Smooth muscle cell (in vitro differentiated cells): ENCODE results near the gene CLCN4. TPM values are rescaled to one million over a fixed set of nuclear protein-coding genes. Genes with fewer than 3 reads are reported as not detected.

Experiments
- DNase-seq: peaks from one replicate; lab custom pipeline; 2025; ENCODE audit not compliant: unreplicated experiment; lab: John Stamatoyannopoulos, UW
- H2AFZ ChIP-seq: fragments of 200-600 bp; sonication (generic); 2 replicates; pipeline ENCODE4 v1.6.0; 2016; ENCODE audit warnings: antibody characterized with exemption, low read depth, mild to moderate bottlenecking
- H3F3A ChIP-seq: fragments of 200-600 bp; sonication (generic); 2 replicates; pipeline ENCODE4 v1.6.0; 2017; ENCODE audit warnings: antibody characterized with exemption, low read depth
- H3K27ac ChIP-seq: fragments of 200-600 bp; sonication (generic); 2 replicates; pipeline ENCODE4 v1.5.1; 2016; ENCODE audit warnings: low read depth, mild to moderate bottlenecking
- H3K27me3 ChIP-seq: fragments of 200-600 bp; sonication (generic); 2 replicates; pipeline ENCODE4 v1.6.1; 2016; ENCODE audit warnings: low read depth, mild to moderate bottlenecking
- H3K36me3 ChIP-seq: fragments of 200-600 bp; sonication (generic); 2 replicates; pipeline ENCODE4 v1.5.1; 2016; ENCODE audit warnings: low read depth
- H3K4me1 ChIP-seq: fragments of 200-600 bp; sonication (generic); 2 replicates; pipeline ENCODE4 v1.5.1; 2016; ENCODE audit warnings: low read depth
- H3K4me2 ChIP-seq: fragments of 200-600 bp; sonication (generic); 2 replicates; pipeline ENCODE4 v1.6.0; 2016; ENCODE audit warnings: mild to moderate bottlenecking
- H3K4me3 ChIP-seq: fragments of 200-600 bp; sonication (generic); 2 replicates; pipeline ENCODE4 v1.5.1; 2016; ENCODE audit warnings: mild to moderate bottlenecking
- H3K79me2 ChIP-seq: fragments of 200-600 bp; sonication (generic); 2 replicates; pipeline ENCODE4 v1.6.0; 2016; ENCODE audit warnings: low read depth, mild to moderate bottlenecking
- H3K9ac ChIP-seq: fragments of 200-600 bp; sonication (generic); 2 replicates; pipeline ENCODE4 v1.6.0; 2016; ENCODE audit warnings: low read depth
- H3K9me3 ChIP-seq: fragments of 200-600 bp; sonication (generic); replicated peaks from 2 replicates; pipeline ENCODE4 v1.5.1; 2016; ENCODE audit warnings: low read depth
- H4K20me1 ChIP-seq: fragments of 200-600 bp; sonication (generic); 2 replicates; pipeline ENCODE4 v1.6.0; 2016; ENCODE audit warnings: low read depth
- WGBS: methylation state at CpG from one replicate; pipeline ENCODE4 v1.1.7; 2016; ENCODE audit warnings: low lambda C conversion rate; 5-methylcytosine and 5-hydroxymethylcytosine counted together
- polyA plus RNA-seq: library from polyadenylated mRNA; unstranded; fragments of >200 nt; fragmentation: Nextera tagmentation; extraction: Ambion mirVana; gene quantifications from 2 replicates; pipeline ENCODE4 v1.2.1, GENCODE V29; 2016
- total RNA-seq: library from RNA; depleted of rRNA; stranded (reverse); fragments of >200 nt; gene quantifications from 2 replicates; pipeline ENCODE4 v1.2.3, GENCODE V29; 2014
- TF ChIP-seq, protein P1 (sequence below): fragments of 200-600 bp; sonication (generic); IDR thresholded peaks from 2 replicates; pipeline ENCODE4 v1.5.1; 2017; ENCODE audit warnings: borderline replicate concordance, mild to moderate bottlenecking, antibody characterized with exemption; ENCODE audit not compliant: insufficient read depth, poor library complexity, severe bottlenecking

The CLCN4 gene
- total and polyA plus RNA-seq, 2 experiments from 2014 or later, result 2.5 to 3.1 TPM

DNA sequence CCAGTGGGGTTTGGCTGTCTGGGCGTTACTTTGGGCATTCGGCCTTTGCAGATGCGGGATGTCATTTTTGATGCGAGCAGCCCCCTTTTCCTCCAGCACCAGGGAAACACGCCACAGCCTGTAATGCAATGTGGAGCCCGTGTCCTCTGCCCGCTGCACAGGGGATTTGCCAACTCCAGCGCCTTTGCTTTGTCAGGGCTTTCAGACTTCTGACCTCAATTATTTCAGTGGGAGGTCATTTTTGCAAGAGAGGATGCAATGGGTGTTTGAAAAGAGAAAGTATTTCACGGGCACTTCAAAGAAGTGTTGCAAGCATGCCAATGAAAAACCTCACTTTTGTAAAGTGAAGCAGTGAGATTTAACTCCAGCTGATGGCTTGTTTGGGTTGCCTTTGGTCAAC is 11.5 kb downstream of the CLCN4 start:
- no peak overlapping the region for H2AFZ ChIP-seq
- H3K4me1 ChIP-seq, result no peaks in the 10 kb centered on the region
- H3K79me2 ChIP-seq, result no peaks in the 10 kb centered on the region
- no peak overlapping the region for H3K9ac ChIP-seq
- no peak overlapping the region for H3K4me2 ChIP-seq
- 75% methylated on average over 9 of the region's 9 CpGs for WGBS
- H3K36me3 ChIP-seq, result no peaks in the 10 kb centered on the region
- no peaks in the 10 kb centered on the region for H4K20me1 ChIP-seq
- H3K9me3 ChIP-seq, result no peaks in the 10 kb centered on the region
- no peaks in the 10 kb centered on the region for H3K27me3 ChIP-seq
- no peaks in the 10 kb centered on the region for H3F3A ChIP-seq
- DNase-seq, result no peak
- TF ChIP-seq, protein P1, sequence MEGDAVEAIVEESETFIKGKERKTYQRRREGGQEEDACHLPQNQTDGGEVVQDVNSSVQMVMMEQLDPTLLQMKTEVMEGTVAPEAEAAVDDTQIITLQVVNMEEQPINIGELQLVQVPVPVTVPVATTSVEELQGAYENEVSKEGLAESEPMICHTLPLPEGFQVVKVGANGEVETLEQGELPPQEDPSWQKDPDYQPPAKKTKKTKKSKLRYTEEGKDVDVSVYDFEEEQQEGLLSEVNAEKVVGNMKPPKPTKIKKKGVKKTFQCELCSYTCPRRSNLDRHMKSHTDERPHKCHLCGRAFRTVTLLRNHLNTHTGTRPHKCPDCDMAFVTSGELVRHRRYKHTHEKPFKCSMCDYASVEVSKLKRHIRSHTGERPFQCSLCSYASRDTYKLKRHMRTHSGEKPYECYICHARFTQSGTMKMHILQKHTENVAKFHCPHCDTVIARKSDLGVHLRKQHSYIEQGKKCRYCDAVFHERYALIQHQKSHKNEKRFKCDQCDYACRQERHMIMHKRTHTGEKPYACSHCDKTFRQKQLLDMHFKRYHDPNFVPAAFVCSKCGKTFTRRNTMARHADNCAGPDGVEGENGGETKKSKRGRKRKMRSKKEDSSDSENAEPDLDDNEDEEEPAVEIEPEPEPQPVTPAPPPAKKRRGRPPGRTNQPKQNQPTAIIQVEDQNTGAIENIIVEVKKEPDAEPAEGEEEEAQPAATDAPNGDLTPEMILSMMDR, result no peak
- H3K4me3 ChIP-seq, result no peak overlapping the region
- no peak overlapping the region for H3K27ac ChIP-seq

DNA sequence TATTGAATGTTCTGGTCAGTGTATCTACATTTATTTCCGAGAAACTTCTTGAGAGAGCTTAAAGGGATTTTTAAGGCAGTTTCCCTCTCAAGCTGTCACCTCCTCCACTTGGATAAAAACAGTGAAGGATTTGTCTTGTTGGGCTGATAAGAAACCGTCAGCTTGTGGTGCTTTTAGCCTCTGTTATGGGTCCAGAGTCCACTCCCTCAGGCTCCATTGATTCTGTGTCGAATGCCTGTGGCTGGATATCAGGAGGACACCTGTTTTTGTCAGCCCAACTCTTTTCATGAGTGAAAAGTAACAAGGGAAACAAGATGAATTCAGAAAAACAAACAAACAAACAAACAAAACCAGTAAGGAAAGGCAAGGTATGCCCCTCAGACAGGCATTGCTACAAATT is 12.4 kb downstream of the CLCN4 start:
- WGBS, result 40% methylated on average over 3 of the region's 3 CpGs
- DNase-seq, result no peak
- H3K9me3 ChIP-seq, result no peaks in the 10 kb centered on the region
- H3K9ac ChIP-seq, result no peak overlapping the region
- H3K4me1 ChIP-seq, result no peaks in the 10 kb centered on the region
- no peaks in the 10 kb centered on the region for H3F3A ChIP-seq
- no peaks in the 10 kb centered on the region for H3K79me2 ChIP-seq
- no peak overlapping the region for H3K4me3 ChIP-seq
- H3K27ac ChIP-seq, result no peak overlapping the region
- H3K27me3 ChIP-seq, result no peaks in the 10 kb centered on the region
- no peaks in the 10 kb centered on the region for H3K36me3 ChIP-seq
- H2AFZ ChIP-seq, result no peak overlapping the region
- no peak overlapping the region for H3K4me2 ChIP-seq
- H4K20me1 ChIP-seq, result no peaks in the 10 kb centered on the region
- TF ChIP-seq, protein P1, result no peak

DNA sequence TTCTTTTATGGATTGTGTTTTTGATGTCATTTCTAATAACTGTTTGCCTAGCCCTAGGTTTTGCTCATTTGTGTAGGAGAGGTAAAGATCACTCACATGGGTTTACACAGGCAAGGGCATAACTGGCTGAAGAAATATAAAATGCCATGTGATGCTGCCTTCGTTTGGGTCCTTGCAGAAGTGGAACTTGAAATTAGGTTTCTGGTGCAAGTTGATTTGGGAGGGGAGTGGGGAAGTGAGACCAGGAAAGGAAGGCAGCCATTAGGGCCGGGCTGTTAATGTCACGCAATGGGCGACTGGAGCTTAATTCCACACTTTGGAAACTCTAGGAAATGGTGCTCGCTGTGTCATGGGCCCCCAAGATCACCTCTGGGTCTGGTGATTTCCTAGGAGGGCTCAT is 14.5 kb downstream of the CLCN4 start:
- Histone ChIP-seq H3F3A (no peaks in the 10 kb centered on the region), H4K20me1 (no peaks in the 10 kb centered on the region), H3K27ac (no peak overlapping the region), H3K27me3 (no peaks in the 10 kb centered on the region), H3K4me1 (no peaks in the 10 kb centered on the region), H3K9ac (no peak overlapping the region), H3K9me3 (no peaks in the 10 kb centered on the region), H3K4me3 (no peak overlapping the region), H2AFZ (no peak overlapping the region), H3K4me2 (no peak overlapping the region), H3K79me2 (no peaks in the 10 kb centered on the region), H3K36me3 (no peaks in the 10 kb centered on the region)
- WGBS, result 77% methylated on average over 5 of the region's 5 CpGs
- no peak for DNase-seq
- TF ChIP-seq, protein P1, result no peak

DNA sequence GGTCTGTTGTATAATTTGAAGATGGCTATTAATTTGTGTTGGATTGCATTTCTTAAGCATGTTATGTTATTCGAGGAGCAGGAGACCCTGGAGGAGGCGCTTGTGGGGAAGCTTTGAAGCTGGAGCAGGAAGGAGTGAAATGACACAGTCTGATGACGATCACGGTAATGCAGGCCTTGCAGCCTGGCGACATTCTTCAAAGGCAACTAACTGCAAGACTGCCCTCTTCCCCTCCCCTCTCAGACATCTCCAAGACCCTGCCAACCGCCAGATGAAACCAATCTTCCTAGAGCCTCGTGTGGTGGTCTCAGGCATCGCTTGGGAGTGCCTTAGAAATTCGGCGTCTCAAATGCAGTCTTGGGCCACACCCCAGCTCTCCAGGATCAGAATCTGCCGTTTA is 16.1 kb downstream of the CLCN4 start:
- H3K36me3 ChIP-seq, result no peaks in the 10 kb centered on the region
- 54% methylated on average over 11 of the region's 11 CpGs for WGBS
- no peak for DNase-seq
- H3K9me3 ChIP-seq, result no peaks in the 10 kb centered on the region
- peak overlapping the region; percentile 77 for H3K9ac ChIP-seq
- H3K27ac ChIP-seq, result peak overlapping the region; percentile 89
- H3K79me2 ChIP-seq, result no peaks in the 10 kb centered on the region
- no peak overlapping the region for H2AFZ ChIP-seq
- H3K4me2 ChIP-seq, result peak overlapping the region; percentile 64
- H3K4me1 ChIP-seq, result no peaks in the 10 kb centered on the region
- no peak overlapping the region for H3K4me3 ChIP-seq
- TF ChIP-seq, protein P1, result no peak
- no peaks in the 10 kb centered on the region for H3F3A ChIP-seq
- H3K27me3 ChIP-seq, result no peaks in the 10 kb centered on the region
- H4K20me1 ChIP-seq, result no peaks in the 10 kb centered on the region
